Chondrocyte (in vitro differentiated cells): ENCODE results near the gene LRRC10. TPM values are rescaled to one million over a fixed set of nuclear protein-coding genes. Genes with fewer than 3 reads are reported as not detected.
"Not testable (repeated sequence)": the region's sequence is repeated elsewhere in the genome, so short reads cannot be mapped to it uniquely, and the experiment has no call there.

Source experiments
- DNase-seq: peaks from one replicate; pipeline ENCODE4 v3.0.0; 2021; ENCODE audit warnings: mixed read lengths, low spot score
- H3K27ac Mint-ChIP-seq: one replicate; pipeline ENCODE4 v1.8.0; 2021; ENCODE audit warnings: mild to moderate bottlenecking, moderate library complexity, mixed read lengths; ENCODE audit not compliant: unreplicated experiment
- H3K27me3 Mint-ChIP-seq: 2 replicates; pipeline ENCODE4 v1.8.0; 2021; ENCODE audit warnings: low read depth, mixed read lengths
- H3K36me3 Mint-ChIP-seq: 2 replicates; pipeline ENCODE4 v1.8.0; 2021; ENCODE audit warnings: low read depth, mixed read lengths
- H3K4me1 Mint-ChIP-seq: 2 replicates; pipeline ENCODE4 v1.8.0; 2021; ENCODE audit warnings: low read depth, mild to moderate bottlenecking, mixed read lengths
- H3K4me3 Mint-ChIP-seq: one replicate; pipeline ENCODE4 v1.8.0; 2021; ENCODE audit warnings: mild to moderate bottlenecking, moderate library complexity, mixed read lengths; ENCODE audit not compliant: unreplicated experiment
- H3K9me3 Mint-ChIP-seq: 2 replicates; pipeline ENCODE4 v1.8.0; 2021; ENCODE audit warnings: low read depth, mixed read lengths
- total RNA-seq: library from RNA; stranded (reverse); gene quantifications from 3 replicates; pipeline ENCODE4 v1.2.1, GENCODE V29; 2021
- TF ChIP-seq, protein P1 (sequence below): fragments of 200-600 bp; sonication (generic); IDR thresholded peaks from 2 replicates; pipeline ENCODE4 v1.5.0; 2021; ENCODE audit warnings: antibody characterized with exemption, mild to moderate bottlenecking, moderate library complexity

Gene LRRC10
- total RNA-seq, 1 donor from 2014 or later: not detected

- no peak overlapping the region for H3K27ac Mint-ChIP-seq
- no peaks in the 10 kb centered on the region for H3K4me1 Mint-ChIP-seq
These were observed 581 bp downstream of the LRRC10 start for GRCh38 chr12:69610126-69610525.

GRCh38 chr12:69608114-69608513 lies 2.6 kb downstream of the LRRC10 start:
- H3K4me3 Mint-ChIP-seq: no peak overlapping the region
- no peaks in the 10 kb centered on the region for H3K4me1 Mint-ChIP-seq
- H3K9me3 Mint-ChIP-seq: peaks cover 4% of the 10 kb centered on the region
- no peak for DNase-seq
- H3K27me3 Mint-ChIP-seq: peaks cover 1% of the 10 kb centered on the region
- TF ChIP-seq, protein P1, sequence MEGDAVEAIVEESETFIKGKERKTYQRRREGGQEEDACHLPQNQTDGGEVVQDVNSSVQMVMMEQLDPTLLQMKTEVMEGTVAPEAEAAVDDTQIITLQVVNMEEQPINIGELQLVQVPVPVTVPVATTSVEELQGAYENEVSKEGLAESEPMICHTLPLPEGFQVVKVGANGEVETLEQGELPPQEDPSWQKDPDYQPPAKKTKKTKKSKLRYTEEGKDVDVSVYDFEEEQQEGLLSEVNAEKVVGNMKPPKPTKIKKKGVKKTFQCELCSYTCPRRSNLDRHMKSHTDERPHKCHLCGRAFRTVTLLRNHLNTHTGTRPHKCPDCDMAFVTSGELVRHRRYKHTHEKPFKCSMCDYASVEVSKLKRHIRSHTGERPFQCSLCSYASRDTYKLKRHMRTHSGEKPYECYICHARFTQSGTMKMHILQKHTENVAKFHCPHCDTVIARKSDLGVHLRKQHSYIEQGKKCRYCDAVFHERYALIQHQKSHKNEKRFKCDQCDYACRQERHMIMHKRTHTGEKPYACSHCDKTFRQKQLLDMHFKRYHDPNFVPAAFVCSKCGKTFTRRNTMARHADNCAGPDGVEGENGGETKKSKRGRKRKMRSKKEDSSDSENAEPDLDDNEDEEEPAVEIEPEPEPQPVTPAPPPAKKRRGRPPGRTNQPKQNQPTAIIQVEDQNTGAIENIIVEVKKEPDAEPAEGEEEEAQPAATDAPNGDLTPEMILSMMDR: no peak
- H3K27ac Mint-ChIP-seq: no peak overlapping the region
- H3K36me3 Mint-ChIP-seq: peaks cover 4% of the 10 kb centered on the region

More at GRCh38 chr12:69610126-69610525, 581 bp downstream of the LRRC10 start:
- peaks cover 1% of the 10 kb centered on the region for H3K27me3 Mint-ChIP-seq
- no peaks in the 10 kb centered on the region for H3K36me3 Mint-ChIP-seq
- no peak for DNase-seq
- TF ChIP-seq, protein P1: no peak
- H3K4me3 Mint-ChIP-seq: no peak overlapping the region
- H3K9me3 Mint-ChIP-seq: no peaks in the 10 kb centered on the region

- not testable (repeated sequence) for H3K27ac Mint-ChIP-seq, H3K4me3 Mint-ChIP-seq, DNase-seq, H3K27me3 Mint-ChIP-seq, H3K9me3 Mint-ChIP-seq, H3K4me1 Mint-ChIP-seq
- peaks cover 32% of the 10 kb centered on the region for H3K36me3 Mint-ChIP-seq
These were observed 6.4 kb downstream of the LRRC10 start for GRCh38 chr12:69604275-69604674.

DNA sequence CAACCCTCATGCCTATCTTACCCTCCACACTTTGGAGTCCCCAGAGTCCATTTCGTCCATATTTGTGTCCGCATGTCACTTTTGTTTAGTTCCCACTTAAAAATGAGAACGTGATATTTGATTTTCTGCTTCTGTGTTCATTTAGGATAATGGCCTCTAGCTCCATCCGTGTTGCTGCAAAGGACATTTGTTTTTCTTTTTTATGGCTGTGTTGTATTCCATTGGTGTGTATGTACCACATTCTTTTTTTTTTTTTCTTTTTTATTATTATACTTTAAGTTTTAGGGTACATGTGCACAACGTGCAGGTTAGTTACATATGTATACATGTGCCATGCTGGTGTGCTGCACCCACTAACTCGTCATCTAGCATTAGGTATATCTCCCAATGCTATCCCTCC lies 7.2 kb downstream of the LRRC10 start:
- H3K36me3 Mint-ChIP-seq: peaks cover 34% of the 10 kb centered on the region

DNA sequence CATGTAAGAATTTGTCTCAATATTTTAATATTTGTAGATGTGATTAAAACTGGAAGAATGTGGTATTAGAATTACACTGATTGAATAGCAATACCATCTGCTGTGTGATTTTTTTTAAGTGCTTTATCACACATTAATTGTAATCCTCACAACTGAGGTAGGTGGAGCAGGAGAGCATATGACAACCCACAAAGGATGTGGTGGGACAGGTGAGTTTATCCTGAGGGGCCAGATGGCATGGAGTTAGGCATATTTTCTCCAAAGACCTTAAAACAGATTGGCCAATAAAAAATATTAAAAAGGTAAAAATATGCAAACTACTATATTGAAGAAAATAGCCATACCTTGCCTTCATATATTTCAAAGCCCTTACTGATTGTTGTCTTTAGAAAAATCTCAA lies 7.8 kb downstream of the LRRC10 start:
- Mint-ChIP-seq H3K27ac (no peak overlapping the region), H3K9me3 (peaks cover 7% of the 10 kb centered on the region), H3K4me1 (no peaks in the 10 kb centered on the region), H3K4me3 (no peak overlapping the region), H3K27me3 (no peaks in the 10 kb centered on the region), H3K36me3 (peaks cover 38% of the 10 kb centered on the region)
- DNase-seq: no peak
- TF ChIP-seq, protein P1: peak; percentile 30

More for the DNA sequence above, 7.2 kb downstream of the LRRC10 start:
- not testable (repeated sequence) for DNase-seq, H3K27me3 Mint-ChIP-seq, H3K4me1 Mint-ChIP-seq, H3K27ac Mint-ChIP-seq, H3K9me3 Mint-ChIP-seq, H3K4me3 Mint-ChIP-seq

GRCh38 chr12:69601962-69602685 lies 8.6 kb downstream of the LRRC10 start:
- H3K9me3 Mint-ChIP-seq: peaks cover 7% of the 10 kb centered on the region
- no peak overlapping the region for H3K4me3 Mint-ChIP-seq
- H3K27ac Mint-ChIP-seq: no peak overlapping the region
- DNase-seq: no peak
- TF ChIP-seq, protein P1: no peak
- H3K4me1 Mint-ChIP-seq: no peaks in the 10 kb centered on the region
- H3K36me3 Mint-ChIP-seq: peaks cover 44% of the 10 kb centered on the region
- H3K27me3 Mint-ChIP-seq: no peaks in the 10 kb centered on the region
